Measurements from ENCODE around the gene AP2B1. TPM values are rescaled to one million over a fixed set of nuclear protein-coding genes. Genes with fewer than 3 reads are reported as not detected.

AP2B1 gene
- total RNA-seq, 2 experiments from 2014 or later, result 28.9 to 76.0 TPM

GRCh38 chr17:35692512-35693210, 105.5 kb downstream of the AP2B1 start:
- CTCF ChIA-PET (ENCODE audit: unreplicated experiment), result no interaction called here
- H3K36me3 ChIP-seq (ENCODE audit: insufficient read depth, low read length), result peaks cover 54% of the 10 kb centered on the region
- no peaks in the 10 kb centered on the region for H3K79me2 ChIP-seq (ENCODE audit: insufficient read depth, low read depth, low read length)
- POLR2A ChIA-PET, result interaction anchor here (1.0 kb wide), 1 partner anchor 34 kb away, joined by 3 read pairs; no protein-coding TSS in a partner anchor
- no peaks in the 10 kb centered on the region for H3K9me3 ChIP-seq (ENCODE audit: low read length)
- H3K4me3 ChIP-seq (ENCODE audit: low read depth, low read length, poor library complexity, severe bottlenecking), result no peak overlapping the region
- H3K9me2 ChIP-seq (ENCODE audit: insufficient read depth, low read length), result no peaks in the 10 kb centered on the region
- H3K4me2 ChIP-seq (ENCODE audit: low read length), result no peak overlapping the region
- no peaks in the 10 kb centered on the region for H3K4me1 ChIP-seq (ENCODE audit: insufficient read depth, low read length, poor library complexity, severe bottlenecking)
- H3K27ac ChIP-seq (ENCODE audit: low read depth, low read length, poor library complexity, severe bottlenecking), result no peak overlapping the region
- no TSS peak for BruUV-seq (replicated peaks)
- no peak overlapping the region for H2AFZ ChIP-seq (ENCODE audit: low read length)
- no peak for DNase-seq (ENCODE audit: low spot score)
- H4K20me1 ChIP-seq (ENCODE audit: insufficient read depth, low read length), result no peaks in the 10 kb centered on the region
- intact Hi-C loops (cut with micrococcal nuclease; ENCODE audit: unreplicated experiment), result no loop called here
- TF ChIP-seq EZH2phosphoT487 (IDR thresholded peaks at IDR 0.05; ENCODE audit: borderline replicate concordance, low read depth, low read length) (no peak), CTCF (conservative IDR thresholded peaks at IDR 0.05; ENCODE audit: low read length) (no peak)

GRCh38 chr17:35693662-35694061, 106.5 kb downstream of the AP2B1 start:
- H2AFZ ChIP-seq (ENCODE audit: low read length), result no peak overlapping the region
- H3K4me3 ChIP-seq (ENCODE audit: low read depth, low read length, poor library complexity, severe bottlenecking), result no peak overlapping the region
- peaks cover 44% of the 10 kb centered on the region for H3K36me3 ChIP-seq (ENCODE audit: insufficient read depth, low read length)
- no peak overlapping the region for H3K27ac ChIP-seq (ENCODE audit: low read depth, low read length, poor library complexity, severe bottlenecking)
- no peaks in the 10 kb centered on the region for H3K9me2 ChIP-seq (ENCODE audit: insufficient read depth, low read length)
- ChIA-PET POLR2A (no interaction called here), CTCF (ENCODE audit: unreplicated experiment) (no interaction called here)
- no peak overlapping the region for H3K4me2 ChIP-seq (ENCODE audit: low read length)
- H3K4me1 ChIP-seq (ENCODE audit: insufficient read depth, low read length, poor library complexity, severe bottlenecking), result no peaks in the 10 kb centered on the region
- BruUV-seq (replicated peaks), result no TSS peak
- H3K9me3 ChIP-seq (ENCODE audit: low read length), result no peaks in the 10 kb centered on the region
- H3K79me2 ChIP-seq (ENCODE audit: insufficient read depth, low read depth, low read length), result no peaks in the 10 kb centered on the region
- no peak for DNase-seq (ENCODE audit: low spot score)
- intact Hi-C loops (cut with micrococcal nuclease; ENCODE audit: unreplicated experiment), result no loop called here
- TF ChIP-seq CTCF (conservative IDR thresholded peaks at IDR 0.05; ENCODE audit: low read length), result no peak
- TF ChIP-seq EZH2phosphoT487 (IDR thresholded peaks at IDR 0.05; ENCODE audit: borderline replicate concordance, low read depth, low read length), result no peak
- H4K20me1 ChIP-seq (ENCODE audit: insufficient read depth, low read length), result no peaks in the 10 kb centered on the region

GRCh38 chr17:35694906-35695305, 107.8 kb downstream of the AP2B1 start:
- H3K79me2 ChIP-seq (ENCODE audit: insufficient read depth, low read depth, low read length), result no peaks in the 10 kb centered on the region
- no peak overlapping the region for H2AFZ ChIP-seq (ENCODE audit: low read length)
- TF ChIP-seq CTCF (conservative IDR thresholded peaks at IDR 0.05; ENCODE audit: low read length), result no peak
- no peak for TF ChIP-seq EZH2phosphoT487 (IDR thresholded peaks at IDR 0.05; ENCODE audit: borderline replicate concordance, low read depth, low read length)
- BruUV-seq (replicated peaks), result no TSS peak
- H3K9me2 ChIP-seq (ENCODE audit: insufficient read depth, low read length), result no peaks in the 10 kb centered on the region
- DNase-seq (ENCODE audit: low spot score), result no peak
- ChIA-PET CTCF (ENCODE audit: unreplicated experiment) (no interaction called here), POLR2A (no interaction called here)
- H4K20me1 ChIP-seq (ENCODE audit: insufficient read depth, low read length), result no peaks in the 10 kb centered on the region
- H3K9me3 ChIP-seq (ENCODE audit: low read length), result no peaks in the 10 kb centered on the region
- H3K27ac ChIP-seq (ENCODE audit: low read depth, low read length, poor library complexity, severe bottlenecking), result no peak overlapping the region
- H3K4me2 ChIP-seq (ENCODE audit: low read length), result no peak overlapping the region
- intact Hi-C loops (cut with micrococcal nuclease; ENCODE audit: unreplicated experiment), result no loop called here
- peaks cover 32% of the 10 kb centered on the region for H3K36me3 ChIP-seq (ENCODE audit: insufficient read depth, low read length)
- H3K4me3 ChIP-seq (ENCODE audit: low read depth, low read length, poor library complexity, severe bottlenecking), result no peak overlapping the region
- H3K4me1 ChIP-seq (ENCODE audit: insufficient read depth, low read length, poor library complexity, severe bottlenecking), result no peaks in the 10 kb centered on the region
